ACHN (cell line): ENCODE data around the gene STX5.
"Not testable (repeated sequence)": the region's sequence is repeated elsewhere in the genome, so short reads cannot be mapped to it uniquely, and the experiment has no call there.

Experiments used
- DNase-seq: peaks from one replicate; pipeline ENCODE4 v3.0.0-alpha.2; 2015
- in situ Hi-C: cut with HindIII; loops from 2 replicates; pipeline ENCODE4 v1.10.0; 2017; ENCODE audit warnings: low sequenced_read_pairs, low pct_ligation_motif_present, low pct_unique_long_range_greater_than_20kb

Gene STX5

DNA sequence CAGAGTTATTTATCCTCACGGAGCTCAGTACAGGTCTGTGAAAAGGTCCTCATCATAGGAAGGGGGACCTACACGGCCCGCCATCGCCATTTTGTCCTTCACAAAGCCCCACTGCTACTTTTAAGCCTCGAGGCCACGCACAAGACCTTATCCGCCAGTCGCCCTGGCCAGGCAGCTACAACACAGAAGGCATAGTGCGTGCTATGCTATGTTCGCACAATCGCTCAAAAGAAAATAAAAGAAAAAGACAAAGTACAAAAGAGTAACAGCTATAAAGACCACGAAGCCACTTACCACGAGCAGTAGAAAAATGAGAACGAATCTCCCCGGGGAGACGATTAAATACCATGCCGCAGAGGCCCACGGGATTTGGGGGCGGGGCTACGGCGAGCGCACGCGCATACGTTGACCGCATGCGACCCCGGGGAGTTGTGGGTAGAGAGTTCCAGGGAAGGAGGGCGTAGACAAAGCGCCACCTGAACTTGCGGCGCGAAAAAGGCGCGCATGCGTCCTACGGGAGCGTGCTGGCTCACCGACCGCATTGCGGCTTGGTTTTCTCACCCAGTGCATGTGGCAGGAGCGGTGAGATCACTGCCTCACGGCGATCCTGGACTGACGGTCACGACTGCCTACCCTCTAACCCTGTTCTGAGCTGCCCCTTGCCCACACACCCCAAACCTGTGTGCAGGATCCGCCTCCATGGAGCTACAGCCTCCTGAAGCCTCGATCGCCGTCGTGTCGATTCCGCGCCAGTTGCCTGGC is 23.9 kb upstream of the STX5 start:
- peak; percentile 96 for DNase-seq
- in situ Hi-C loops: no loop called here

DNA sequence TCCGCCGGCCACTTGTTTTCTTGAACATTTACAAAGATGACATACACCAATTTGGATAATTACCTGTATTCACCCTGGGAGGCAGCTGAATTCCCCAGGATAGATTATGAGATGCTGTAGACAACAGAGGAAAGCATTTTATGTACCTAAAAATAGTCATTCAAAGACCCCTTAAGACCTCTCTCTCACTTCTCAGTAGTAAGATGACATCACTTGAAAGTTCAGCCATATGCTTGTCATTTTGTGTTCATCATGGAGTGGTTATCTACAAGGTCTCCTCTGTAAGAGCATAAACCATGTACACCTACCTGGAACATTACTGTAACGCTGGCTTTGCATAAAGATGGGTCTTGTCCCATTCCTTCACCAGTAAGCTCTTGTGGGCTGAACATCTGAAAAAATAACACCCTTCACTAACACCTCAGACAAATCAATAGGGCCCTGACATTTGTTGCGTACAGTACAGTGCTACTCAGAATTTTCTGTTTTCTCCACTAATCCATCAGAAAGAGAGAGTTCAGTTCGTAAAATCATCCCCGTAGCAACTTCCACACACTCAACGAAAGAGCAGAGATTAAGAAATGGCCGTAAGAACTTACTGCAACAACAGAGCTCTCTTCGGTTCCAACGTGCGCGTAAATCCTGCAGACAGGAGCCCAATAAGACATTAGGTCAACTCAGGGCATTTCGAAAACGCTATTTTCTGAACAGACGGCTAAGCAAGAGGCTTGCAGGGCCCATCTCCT is 23.1 kb upstream of the STX5 start:
- in situ Hi-C loops: no loop called here
- no peak for DNase-seq

DNA sequence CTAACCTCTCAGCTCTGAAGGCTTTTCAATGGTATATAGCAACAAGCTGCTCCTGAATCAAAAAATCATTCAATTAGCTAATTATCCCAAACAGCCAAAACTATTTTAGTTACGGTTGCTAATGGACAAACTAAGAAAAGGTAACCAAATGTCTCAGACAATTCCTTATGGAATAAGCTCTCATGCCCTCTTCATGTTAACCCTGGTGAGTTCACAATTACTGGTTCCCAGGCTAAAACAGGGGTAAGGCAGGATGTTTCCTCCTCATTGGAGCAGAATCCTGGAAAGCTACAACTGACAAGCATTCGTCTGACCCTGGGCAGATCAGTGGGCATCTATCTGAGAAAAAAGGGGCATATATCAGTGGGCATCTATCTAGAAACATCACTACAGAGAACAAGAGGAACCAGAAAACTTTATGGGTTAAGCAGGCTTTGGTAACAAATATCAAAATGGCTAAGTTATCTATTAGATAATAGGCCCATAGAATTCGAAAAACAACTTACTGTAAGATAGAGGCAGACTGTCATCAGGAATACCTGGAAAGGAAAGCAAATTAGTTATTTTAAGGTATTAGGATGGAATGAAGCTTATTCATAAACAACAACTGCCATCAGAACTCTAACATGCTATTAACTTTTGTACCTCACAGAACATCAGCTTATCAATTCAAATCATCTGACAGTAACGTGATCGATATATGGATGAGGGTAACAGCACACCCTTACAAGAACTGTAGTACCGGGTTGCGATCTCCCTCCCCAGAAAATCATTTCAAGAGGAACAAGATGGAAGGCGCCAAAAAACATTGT is 22.4 kb upstream of the STX5 start:
- in situ Hi-C loops: no loop called here
- DNase-seq: no peak

DNA sequence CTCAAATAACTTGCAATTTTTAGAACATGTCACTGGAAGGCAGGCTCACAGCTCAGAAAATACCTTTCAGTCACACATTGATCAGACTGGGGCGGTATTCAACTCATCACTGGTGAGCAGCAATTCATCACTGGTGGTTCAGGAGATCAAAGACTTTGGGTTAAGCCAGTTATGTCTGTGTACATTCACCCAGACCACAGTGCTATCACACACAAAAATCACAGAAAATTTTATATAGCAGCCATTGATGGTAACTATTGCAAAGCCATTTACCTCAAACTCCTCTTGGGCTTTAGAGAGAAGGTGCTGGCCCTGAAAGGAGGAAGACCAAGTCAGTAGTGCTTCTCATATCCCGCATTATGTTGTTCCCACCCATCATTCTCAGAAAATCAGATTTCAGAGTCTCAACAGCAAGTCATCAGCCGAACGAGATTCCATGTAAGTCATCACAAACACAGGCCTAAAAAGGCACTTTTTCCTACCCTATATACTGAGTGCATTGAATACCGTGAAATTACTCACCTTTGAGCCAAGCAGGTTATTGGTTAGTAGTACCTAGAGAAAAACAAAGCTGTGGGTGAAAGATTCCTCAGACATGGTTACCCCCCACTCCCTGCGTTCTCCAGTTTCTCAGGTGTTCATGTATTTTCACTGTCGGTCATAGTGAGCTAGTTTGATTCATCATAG is 21.6 kb upstream of the STX5 start:
- DNase-seq: no peak

DNA sequence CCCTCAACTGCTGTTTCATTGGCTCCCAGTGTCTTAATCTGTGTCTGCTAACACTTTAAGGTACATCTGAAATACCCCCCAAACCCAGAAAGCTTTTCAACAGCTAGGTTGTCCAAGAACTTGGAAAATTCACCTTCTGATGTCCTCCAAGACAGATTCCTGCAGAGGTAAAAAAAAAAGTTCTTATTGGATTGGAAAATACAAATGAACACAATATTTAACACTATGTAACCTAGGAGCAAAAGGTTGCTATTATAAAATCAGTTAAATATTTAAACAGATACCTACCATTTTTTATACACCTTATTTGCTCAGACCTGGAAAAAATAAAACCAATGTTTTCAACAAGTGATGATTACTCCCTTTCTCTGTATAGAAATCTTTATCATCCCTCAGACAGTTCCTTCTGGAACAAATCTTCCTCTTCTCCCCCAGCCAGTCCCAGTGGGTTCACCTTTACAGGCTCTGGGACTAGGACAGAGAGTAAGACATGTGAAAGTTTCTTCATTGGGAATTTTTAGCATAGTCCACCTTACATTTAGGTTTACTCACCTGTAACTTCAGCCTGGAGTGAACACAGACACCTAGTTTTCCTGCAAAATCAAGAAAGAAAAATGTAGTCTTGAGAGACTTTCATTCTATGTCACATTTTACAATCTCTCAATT is 20.8 kb upstream of the STX5 start:
- in situ Hi-C loops: no loop called here
- DNase-seq: no peak

More for the DNA sequence above, 21.6 kb upstream of the STX5 start:
- in situ Hi-C loops: no loop called here

DNA sequence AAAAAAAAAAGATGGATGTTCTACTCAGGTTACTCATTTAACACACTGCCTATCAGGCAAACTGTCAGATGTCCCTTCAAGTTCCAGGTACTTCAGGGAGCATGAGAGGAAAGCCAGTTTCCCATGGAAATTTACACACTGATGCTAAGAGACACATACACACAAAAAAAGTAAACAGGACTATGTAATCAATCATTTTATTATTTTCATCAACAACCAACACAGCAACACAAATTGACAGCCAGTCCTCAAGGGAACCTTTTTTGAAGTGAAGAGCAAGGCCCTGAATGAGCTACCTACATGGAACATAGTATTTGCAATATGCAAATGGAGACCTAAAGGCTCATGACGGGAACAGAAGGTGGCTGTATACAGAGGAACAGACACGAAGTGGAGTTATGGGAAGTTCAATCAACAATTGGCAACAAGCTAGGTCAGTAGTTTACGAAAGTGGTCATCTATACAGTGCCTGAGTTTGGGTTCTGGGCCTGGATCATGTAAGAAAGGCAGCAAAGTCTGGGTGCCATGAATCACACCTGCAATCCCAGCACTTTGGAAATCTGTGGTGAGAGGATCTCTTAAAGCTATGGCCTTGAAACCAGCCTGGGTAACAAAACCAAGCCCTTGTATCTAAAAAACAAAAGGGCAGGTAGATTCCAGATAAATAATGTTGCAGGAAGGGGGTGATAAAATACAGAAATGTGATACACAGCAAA is 20.1 kb upstream of the STX5 start:
- DNase-seq: no peak
- in situ Hi-C loops: no loop called here

DNA sequence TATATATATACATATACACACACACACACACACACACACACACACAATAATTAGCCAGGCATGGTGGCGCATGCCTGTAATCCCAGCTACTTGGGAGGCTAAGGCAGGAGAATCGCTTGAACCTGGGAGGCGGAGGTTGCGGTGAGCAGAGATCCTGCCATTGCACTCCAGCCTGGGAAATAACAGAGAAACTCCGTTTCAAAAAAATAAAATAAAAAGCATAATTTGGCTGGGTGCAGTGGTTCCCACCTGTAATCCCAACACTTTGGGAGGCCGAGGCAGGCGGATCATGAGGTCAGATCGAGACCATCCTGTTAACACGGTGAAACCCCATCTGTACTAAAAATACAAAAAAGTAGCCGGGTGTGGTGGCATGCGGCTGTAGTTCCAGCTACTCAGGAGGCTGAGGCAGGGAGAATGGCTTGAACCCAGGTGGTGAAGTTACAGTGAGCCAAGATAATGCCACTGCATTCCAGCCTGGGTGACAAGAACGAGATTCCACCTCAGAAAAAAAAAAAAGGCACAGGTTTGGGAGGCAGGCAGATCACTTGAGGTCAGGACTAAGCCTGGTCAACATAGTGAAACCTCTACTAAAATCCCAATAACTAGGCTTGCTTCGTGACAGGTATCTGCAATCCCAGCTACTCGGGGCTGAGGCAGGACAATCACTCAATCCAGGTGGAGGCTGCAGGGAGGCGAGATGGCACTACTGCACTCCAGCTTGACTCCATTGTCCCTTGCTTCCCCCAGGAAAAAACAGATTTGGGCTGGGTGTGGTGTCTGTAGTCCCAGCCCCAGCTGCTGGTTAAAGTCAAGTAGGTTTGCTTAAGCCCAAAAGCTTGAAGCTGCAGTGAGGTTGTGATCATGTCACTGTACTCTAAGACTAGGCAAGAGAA is 19.3 kb upstream of the STX5 start:
- DNase-seq: peak; percentile 27
- in situ Hi-C loops: no loop called here

DNA sequence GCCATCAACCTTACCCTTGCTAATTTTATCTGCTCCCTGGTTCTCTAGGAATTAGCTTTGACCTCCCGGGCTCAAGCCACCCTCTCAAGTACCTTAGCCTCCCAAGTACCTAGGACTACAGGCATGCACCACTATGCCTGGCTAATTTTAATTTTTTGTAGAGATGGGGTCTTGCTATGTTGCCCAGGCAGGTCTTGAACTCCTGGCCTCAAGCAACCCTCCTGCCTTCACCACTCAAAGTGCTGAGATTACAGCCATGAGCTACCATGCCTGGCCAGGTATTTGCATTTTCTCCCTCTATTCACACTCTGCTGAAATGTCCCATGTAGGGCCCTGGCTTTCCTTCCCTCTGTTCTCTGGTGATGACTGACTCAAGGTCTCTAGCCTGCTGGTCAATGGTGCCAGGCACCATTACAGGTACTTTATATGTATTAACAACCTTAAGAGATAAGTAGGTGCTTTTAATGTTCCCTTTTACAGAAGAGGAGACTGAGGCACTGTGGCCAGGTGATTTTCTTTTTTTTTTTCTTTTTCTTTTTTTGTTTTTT is 16.0 kb upstream of the STX5 start:
- in situ Hi-C loops: no loop called here
- DNase-seq: no peak

DNA sequence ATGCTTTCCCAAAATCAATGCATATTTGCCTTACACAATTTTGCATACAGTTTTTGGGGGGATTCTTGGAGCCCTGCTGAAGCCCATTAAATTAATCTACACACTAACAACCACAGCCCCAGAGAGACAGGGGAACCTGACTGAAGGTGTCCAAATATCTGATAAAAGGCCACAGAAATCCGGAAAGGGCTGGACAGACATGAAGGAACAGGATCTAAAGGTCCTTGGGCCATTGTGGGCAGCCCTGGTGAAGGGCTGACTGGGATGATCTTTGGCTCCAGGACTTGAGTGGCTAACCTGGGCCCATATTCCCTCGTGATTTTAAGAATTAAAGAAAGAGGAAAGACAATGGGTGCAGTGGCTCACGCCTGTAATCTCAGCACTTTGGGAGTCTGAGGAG is 14.3 kb upstream of the STX5 start:
- in situ Hi-C loops: no loop called here
- no peak for DNase-seq

DNA sequence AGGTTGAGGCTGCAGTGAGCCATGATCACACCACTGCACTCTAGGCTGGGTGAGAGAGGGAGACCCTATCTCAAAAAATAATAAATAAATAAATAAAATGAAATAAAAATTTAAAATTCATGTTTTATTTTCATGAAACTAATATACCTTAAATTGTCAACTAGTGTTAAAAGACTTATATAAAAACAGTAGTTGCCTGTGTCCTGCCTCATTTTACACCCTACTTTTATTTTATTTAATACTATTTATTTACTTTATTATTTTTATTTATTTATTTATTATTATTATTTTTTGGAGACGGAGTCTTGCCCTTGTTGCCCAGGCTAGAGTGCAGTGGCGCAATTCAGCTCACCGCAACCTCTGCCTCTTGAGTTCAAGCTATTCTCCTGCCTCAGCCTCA is 12.3 kb upstream of the STX5 start:
- DNase-seq: no peak
- in situ Hi-C loops: no loop called here

DNA sequence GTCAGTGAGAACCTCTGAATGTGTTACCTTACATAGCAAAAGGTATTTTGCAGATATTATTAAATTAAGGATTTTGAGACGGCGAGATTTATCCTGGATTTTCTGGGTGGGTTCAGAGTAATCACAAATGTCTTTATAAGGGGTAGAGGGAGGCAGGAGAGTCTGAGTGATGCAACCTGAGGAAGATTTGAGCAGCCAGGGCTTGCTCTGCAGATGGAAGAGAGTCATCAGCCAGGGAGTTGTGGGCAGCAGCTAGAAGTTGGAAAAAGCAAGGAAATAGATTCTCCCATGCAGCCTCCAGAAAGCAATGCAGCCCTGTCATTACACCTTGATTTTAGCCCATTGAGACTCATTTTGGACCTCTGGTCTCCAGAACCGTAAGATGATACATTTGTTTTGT is 11.6 kb upstream of the STX5 start:
- in situ Hi-C loops: no loop called here
- DNase-seq: no peak

DNA sequence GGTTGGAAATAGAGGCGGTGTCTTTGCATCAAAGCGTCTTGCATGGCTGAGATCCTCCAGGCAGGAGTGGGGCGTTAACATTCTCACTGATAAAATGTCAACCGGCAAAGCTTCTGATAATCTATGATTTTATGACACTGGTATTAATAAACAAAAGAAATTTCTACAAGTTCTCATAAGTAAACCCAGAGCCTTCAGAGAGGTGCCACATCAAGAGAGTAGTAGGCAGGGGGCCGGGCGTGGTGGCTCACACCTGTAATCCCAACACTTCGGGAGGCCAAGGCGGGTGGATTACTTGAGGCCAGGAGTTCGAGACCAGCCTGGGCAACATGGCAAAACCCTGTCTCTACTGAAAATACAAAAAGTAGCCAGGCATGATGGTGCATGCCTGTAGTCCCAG is 11.0 kb upstream of the STX5 start:
- in situ Hi-C loops, DNase-seq: not testable (repeated sequence)

DNA sequence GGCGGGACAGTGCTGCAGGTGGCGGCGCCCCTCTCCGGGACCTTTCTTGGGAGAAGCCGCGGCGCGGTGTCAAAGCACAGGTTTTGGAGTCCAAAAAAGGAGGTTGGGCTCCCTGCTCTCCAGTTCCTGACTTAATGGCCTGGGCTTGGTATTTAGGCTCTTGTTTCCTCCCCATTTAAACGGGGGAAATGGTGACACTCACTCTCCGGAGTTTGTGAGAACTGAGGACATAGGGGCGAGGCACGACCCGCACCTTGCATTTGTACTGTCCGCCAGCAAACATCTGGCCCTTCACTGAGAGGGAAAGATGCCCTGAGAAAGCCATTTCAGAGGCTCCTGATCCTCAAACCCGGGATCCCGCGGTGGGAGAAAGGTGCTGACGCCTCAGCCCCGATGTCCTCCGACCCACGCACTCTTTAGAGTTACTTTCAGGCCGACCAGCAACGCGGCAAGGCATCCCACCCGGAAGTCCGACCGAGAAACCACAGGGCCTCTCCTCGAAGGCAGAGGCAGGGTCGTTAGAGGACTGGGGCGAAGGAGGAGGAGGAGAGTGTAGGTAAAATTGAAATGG is 10.4 kb upstream of the STX5 start:
- in situ Hi-C loops: no loop called here
- no peak for DNase-seq

DNA sequence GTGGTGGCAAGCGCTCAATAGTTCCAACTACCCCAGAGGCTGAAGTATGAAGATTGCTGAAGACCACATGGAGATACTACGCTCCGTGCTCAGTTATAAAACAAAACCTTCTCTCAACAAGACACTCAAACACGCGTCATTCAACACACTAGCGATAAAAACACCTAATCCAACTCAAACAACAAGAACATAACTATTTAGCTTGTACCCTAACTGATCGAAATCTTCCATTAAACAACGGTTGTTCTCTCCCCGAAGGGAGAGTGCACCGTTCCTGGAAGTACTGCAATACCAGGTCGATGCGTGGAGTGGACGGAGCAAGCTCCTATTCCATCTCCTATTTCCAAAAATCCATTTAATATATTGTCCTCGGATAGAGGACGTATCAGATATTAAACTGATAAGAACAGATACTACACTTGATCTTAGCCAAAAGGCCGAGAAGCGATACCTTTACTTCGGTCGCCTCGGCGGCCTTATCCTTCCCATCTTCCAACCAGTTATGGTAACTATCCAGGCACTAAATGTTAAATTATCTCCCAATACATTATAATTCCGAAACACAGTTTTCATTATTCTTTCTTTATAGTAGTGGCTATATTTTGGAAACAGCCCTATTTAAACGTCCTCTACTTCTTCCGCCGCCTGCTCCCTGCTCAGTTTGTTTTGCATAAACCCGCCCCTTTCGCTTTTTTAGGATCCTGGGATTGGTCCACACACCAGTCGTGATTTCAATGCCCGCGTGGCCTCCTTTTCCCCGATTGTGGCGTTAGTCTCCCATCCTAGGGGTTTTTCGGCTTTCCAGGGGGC is 9.7 kb upstream of the STX5 start:
- peak; percentile 98 for DNase-seq

DNA sequence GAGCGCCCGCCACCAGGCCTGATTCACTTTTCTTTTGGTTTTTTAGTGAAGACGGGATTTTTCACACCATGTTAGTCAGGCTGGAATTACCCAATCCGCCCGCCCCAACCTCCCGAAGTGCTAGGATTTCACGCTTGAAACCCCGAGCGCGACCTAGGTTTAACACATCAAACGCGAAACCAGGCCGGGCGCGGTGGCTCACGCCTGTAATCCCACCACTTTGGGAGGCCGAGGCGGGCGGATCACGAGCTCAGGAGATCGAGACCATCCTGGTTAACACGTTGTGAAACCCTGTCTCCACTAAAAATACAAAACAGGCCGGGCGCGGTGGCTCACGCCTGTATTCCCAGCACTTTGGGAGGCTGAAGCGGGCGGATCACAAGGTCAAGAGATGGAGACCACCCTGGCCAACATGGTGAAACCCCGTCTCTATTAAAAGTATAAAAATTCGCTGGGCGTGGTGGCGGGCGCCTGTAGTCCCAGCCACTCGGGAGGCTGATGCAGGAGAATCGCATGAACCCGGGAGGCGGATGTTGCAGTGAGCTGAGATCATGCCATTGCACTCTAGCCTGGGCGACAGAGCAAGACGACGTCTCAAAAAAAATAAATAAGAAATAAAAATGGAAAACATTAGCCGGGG is 9.0 kb upstream of the STX5 start:
- peak; percentile 67 for DNase-seq
- in situ Hi-C loops: not testable (repeated sequence)

More for the DNA sequence above, 9.7 kb upstream of the STX5 start:
- in situ Hi-C loops: no loop called here
